Testis (tissue), 3 donors: ENCODE measurements around the gene CENATAC. TPM values are rescaled to one million over a fixed set of nuclear protein-coding genes. Genes with fewer than 3 reads are reported as not detected.

Source experiments
- DNase-seq: peaks from one replicate; pipeline ENCODE4 v3.0.0-alpha.2; 2019
- H3K27ac ChIP-seq, 2 donors: fragments of 200-600 bp; sonication (generic); one replicate each; pipeline ENCODE4 v1.5.1; 2019
- H3K27me3 ChIP-seq: fragments of 200-600 bp; sonication (generic); one replicate; pipeline ENCODE4 v1.5.1; 2019
- H3K36me3 ChIP-seq: fragments of 200-600 bp; sonication (generic); one replicate; pipeline ENCODE4 v1.5.1; 2017; ENCODE audit warnings: low read depth; ENCODE audit errors: missing control alignments
- H3K4me1 ChIP-seq: fragments of 200-600 bp; sonication (generic); one replicate; pipeline ENCODE4 v1.5.1; 2019
- H3K4me3 ChIP-seq, 2 donors: fragments of 200-600 bp; sonication (generic); one replicate each; pipeline ENCODE4 v1.5.1; 2017 to 2019
- H3K9me3 ChIP-seq: fragments of 200-600 bp; sonication (generic); one replicate; pipeline ENCODE4 v1.5.1; 2017
- POLR2A ChIP-seq: fragments of 450-650 bp; IDR thresholded peaks from one replicate; pipeline ENCODE4 v1.6.1; 2017; ENCODE audit warnings: antibody characterized with exemption, mild to moderate bottlenecking, moderate library complexity
- WGBS, 2 donors: methylation state at CpG; one replicate each; pipeline ENCODE4 v1.1.5; 2018; 5-methylcytosine and 5-hydroxymethylcytosine counted together
- intact Hi-C: fragments of 100-400 bp; cut with DNase I; formaldehyde crosslinking; loops from one replicate; pipeline ENCODE4 v1.15.1; 2023; ENCODE audit warnings: low total_unique reads
- polyA plus RNA-seq: library from polyadenylated mRNA; stranded (reverse); fragments of 350-450 nt; fragmentation: Illumina TruSeq; extraction: RNeasy Lipid Tissue Mini Kit (QIAGEN cat#74804); gene quantifications from one replicate; pipeline ENCODE4 v1.2.3, GENCODE V29; 2014; ENCODE audit warnings: low read depth, low replicate concordance; ENCODE audit not compliant: insufficient read depth
- total RNA-seq, 2 donors: library from RNA; depleted of rRNA; stranded (reverse); fragments of >200 nt; gene quantifications; one replicate each; pipeline ENCODE4 v1.2.3, GENCODE V29; 2016
- TF ChIP-seq, protein P1 (sequence below), 3 experiments: fragments of 450-650 bp in 2 of 3; fragments of 200-600 bp in 1 of 3; sonication (generic) in 1 of 3; IDR thresholded peaks; one replicate each; pipeline ENCODE4 v1.5.1; 2016 to 2019; ENCODE audit warnings: antibody characterized with exemption in 3 of 3, mild to moderate bottlenecking in 2 of 3, moderate library complexity in 1 of 3

The CENATAC gene
- total and polyA plus RNA-seq, 3 donors from 2014 or later = 16.6 to 74.9 (median 54.8) TPM

GRCh38 chr11:118996926-118997626, 862 bp upstream of the CENATAC start:
- Histone ChIP-seq H3K27ac (peak overlapping the region; percentile 16 to 64), H3K27me3 (no peaks in the 10 kb centered on the region), H3K4me3 (peak overlapping the region; percentile 74 to 78), H3K9me3 (no peaks in the 10 kb centered on the region), H3K4me1 (peaks cover 9% of the 10 kb centered on the region), H3K36me3 (no peaks in the 10 kb centered on the region)
- 9 to 12% methylated on average over 22 of the region's 22 CpGs for WGBS, 2 donors
- intact Hi-C loops = no loop called here
- DNase-seq = no peak
- no peak for TF ChIP-seq POLR2A
- TF ChIP-seq, protein P1, sequence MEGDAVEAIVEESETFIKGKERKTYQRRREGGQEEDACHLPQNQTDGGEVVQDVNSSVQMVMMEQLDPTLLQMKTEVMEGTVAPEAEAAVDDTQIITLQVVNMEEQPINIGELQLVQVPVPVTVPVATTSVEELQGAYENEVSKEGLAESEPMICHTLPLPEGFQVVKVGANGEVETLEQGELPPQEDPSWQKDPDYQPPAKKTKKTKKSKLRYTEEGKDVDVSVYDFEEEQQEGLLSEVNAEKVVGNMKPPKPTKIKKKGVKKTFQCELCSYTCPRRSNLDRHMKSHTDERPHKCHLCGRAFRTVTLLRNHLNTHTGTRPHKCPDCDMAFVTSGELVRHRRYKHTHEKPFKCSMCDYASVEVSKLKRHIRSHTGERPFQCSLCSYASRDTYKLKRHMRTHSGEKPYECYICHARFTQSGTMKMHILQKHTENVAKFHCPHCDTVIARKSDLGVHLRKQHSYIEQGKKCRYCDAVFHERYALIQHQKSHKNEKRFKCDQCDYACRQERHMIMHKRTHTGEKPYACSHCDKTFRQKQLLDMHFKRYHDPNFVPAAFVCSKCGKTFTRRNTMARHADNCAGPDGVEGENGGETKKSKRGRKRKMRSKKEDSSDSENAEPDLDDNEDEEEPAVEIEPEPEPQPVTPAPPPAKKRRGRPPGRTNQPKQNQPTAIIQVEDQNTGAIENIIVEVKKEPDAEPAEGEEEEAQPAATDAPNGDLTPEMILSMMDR (IDR thresholded peaks at IDR 0.05) = no peak

GRCh38 chr11:118998388-118998717, 415 bp downstream of the CENATAC start:
- Histone ChIP-seq H3K4me1 (peaks cover 9% of the 10 kb centered on the region), H3K4me3 (peak overlapping the region; percentile 74 to 78), H3K27me3 (no peaks in the 10 kb centered on the region), H3K36me3 (no peaks in the 10 kb centered on the region), H3K9me3 (no peaks in the 10 kb centered on the region), H3K27ac (peak overlapping the region; percentile 28 to 64)
- intact Hi-C loops = no loop called here
- TF ChIP-seq POLR2A = no peak
- TF ChIP-seq, protein P1 (IDR thresholded peaks at IDR 0.05) = no peak
- DNase-seq = peak; percentile 48
- WGBS, 2 donors = 0 to 1% methylated on average over 15 to 18 of the region's 19 CpGs

DNA sequence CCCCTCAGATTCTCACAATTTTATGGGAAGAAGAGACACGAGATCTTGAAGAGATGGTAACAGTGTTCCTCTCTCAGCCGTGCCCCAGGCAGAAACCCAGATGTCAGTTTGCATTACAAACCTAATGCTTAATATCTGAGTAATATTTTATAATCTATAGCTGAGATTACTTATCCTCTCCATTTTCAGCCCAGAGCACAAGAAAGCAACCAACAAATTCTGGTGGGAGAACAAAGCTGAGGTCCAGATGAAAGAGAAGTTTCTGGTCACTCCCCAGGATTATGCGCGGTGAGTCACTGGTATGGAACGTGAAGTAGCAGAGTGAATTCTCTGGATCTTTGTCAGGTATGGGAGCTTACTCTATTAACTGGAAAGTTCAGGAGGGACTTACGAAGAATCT, 884 bp downstream of the CENATAC start:
- Histone ChIP-seq H3K4me1 (peaks cover 9% of the 10 kb centered on the region), H3K27me3 (no peaks in the 10 kb centered on the region), H3K4me3 (peak overlapping the region; percentile 74 to 78), H3K27ac (peak overlapping the region in 1 of 2 donors; percentile 64), H3K36me3 (no peaks in the 10 kb centered on the region), H3K9me3 (no peaks in the 10 kb centered on the region)
- TF ChIP-seq, protein P1 (IDR thresholded peaks at IDR 0.05) = no peak
- no peak for TF ChIP-seq POLR2A
- DNase-seq = no peak
- 37 to 49% methylated on average over 6 of the region's 6 CpGs for WGBS, 2 donors
- intact Hi-C loops = no loop called here

- no peak for DNase-seq
- Histone ChIP-seq H3K27me3 (no peaks in the 10 kb centered on the region), H3K4me3 (no peak overlapping the region), H3K4me1 (peaks cover 9% of the 10 kb centered on the region), H3K27ac (no peak overlapping the region), H3K9me3 (no peaks in the 10 kb centered on the region), H3K36me3 (no peaks in the 10 kb centered on the region)
- TF ChIP-seq, protein P1 (IDR thresholded peaks at IDR 0.05) = no peak
- no peak for TF ChIP-seq POLR2A
- WGBS, 2 donors = 73 to 77% methylated on average over 1 of the region's 1 CpG
- intact Hi-C loops = no loop called here
Observed at GRCh38 chr11:119000906-119001305, 3.0 kb downstream of the CENATAC start.

- DNase-seq = no peak
Observed at GRCh38 chr11:119006656-119007055, 8.7 kb downstream of the CENATAC start.

More at GRCh38 chr11:119006656-119007055, 8.7 kb downstream of the CENATAC start:
- Histone ChIP-seq H3K4me1 (no peaks in the 10 kb centered on the region), H3K27me3 (no peaks in the 10 kb centered on the region), H3K36me3 (no peaks in the 10 kb centered on the region), H3K4me3 (no peak overlapping the region), H3K27ac (no peak overlapping the region), H3K9me3 (no peaks in the 10 kb centered on the region)
- TF ChIP-seq, protein P1 (IDR thresholded peaks at IDR 0.05) = no peak
- no peak for TF ChIP-seq POLR2A
- WGBS, 2 donors = 83 to 84% methylated on average over 4 of the region's 4 CpGs
- intact Hi-C loops = no loop called here
